H1 (cell line): Measurements from ENCODE around the gene DPP10. TPM values are rescaled to one million over a fixed set of nuclear protein-coding genes. Genes with fewer than 3 reads are reported as not detected.

Experiments used
- CTCF ChIA-PET: fragments of 300-600 bp; sonication (Branson Sonifier 250); formaldehyde crosslinking; loops from one replicate; lab custom pipeline; 2021; ENCODE audit not compliant: partially characterized antibody; lab: Charles Lee
- POLR2A ChIA-PET: fragments of 300-600 bp; sonication (Branson Sonifier 250); formaldehyde crosslinking; loops from one replicate; lab custom pipeline; 2021; ENCODE audit warnings: inconsistent platforms; ENCODE audit not compliant: partially characterized antibody; lab: Charles Lee
- DNase-seq, 2 experiments: peaks; one replicate each; pipeline versions ENCODE4 v3.0.0 to v3.0.0-alpha.2; 2010 to 2022; ENCODE audit warnings: low spot score in 2 of 2, low read depth in 1 of 2, mixed read lengths in 1 of 2
- FAIRE-seq: peaks from 2 replicates; lab custom pipeline; 2011; peaks lifted over from hg19 to GRCh38; lab: Jason Lieb, UNC
- H2AFZ ChIP-seq: 2 replicates; pipeline ENCODE4 v1.8.1; 2012; ENCODE audit warnings: low read length, inconsistent platforms
- H2AK5ac ChIP-seq: 2 replicates; pipeline ENCODE4 v1.6.1; 2013; ENCODE audit warnings: low read depth, low read length
- H2BK120ac ChIP-seq: replicated peaks from 2 replicates; pipeline ENCODE3; 2013; ENCODE audit warnings: low read depth, low read length, inconsistent platforms
- H2BK12ac ChIP-seq: 2 replicates; pipeline ENCODE4 v1.6.1; 2013; ENCODE audit warnings: low read depth, low read length
- H2BK15ac ChIP-seq: 2 replicates; pipeline ENCODE4 v1.6.1; 2013; ENCODE audit warnings: low read length
- H2BK20ac ChIP-seq: 2 replicates; pipeline ENCODE4 v1.6.1; 2013; ENCODE audit warnings: low read length
- H2BK5ac ChIP-seq: 2 replicates; pipeline ENCODE4 v1.6.1; 2013; ENCODE audit warnings: low read depth, low read length
- H3K14ac ChIP-seq: 2 replicates; pipeline ENCODE4 v1.6.1; 2013; ENCODE audit warnings: inconsistent platforms; ENCODE audit not compliant: insufficient read length
- H3K18ac ChIP-seq: 2 replicates; pipeline ENCODE4 v1.6.1; 2013; ENCODE audit warnings: low read length; ENCODE audit errors: extremely low read depth
- H3K23ac ChIP-seq: 2 replicates; pipeline ENCODE4 v1.6.1; 2013; ENCODE audit warnings: inconsistent platforms; ENCODE audit not compliant: insufficient read length
- H3K23me2 ChIP-seq: 2 replicates; pipeline ENCODE4 v1.6.1; 2013; ENCODE audit warnings: low read depth, low read length
- H3K27ac ChIP-seq: 2 replicates; pipeline ENCODE4 v1.6.1; 2011; ENCODE audit warnings: low read depth, low read length, inconsistent platforms
- H3K27me3 ChIP-seq, 4 experiments: replicated peaks in 1 of 4; 1 replicate in 1 of 4; 2 replicates in 3 of 4; pipeline versions ENCODE4 v1.6.1 to v1.8.1; 2011 to 2013; ENCODE audit warnings: low read length in 3 of 4, mild to moderate bottlenecking in 3 of 4, inconsistent platforms in 2 of 4, mixed read lengths in 2 of 4, moderate library complexity in 1 of 4; ENCODE audit not compliant: control insufficient read depth in 3 of 4, insufficient read depth in 3 of 4; ENCODE audit errors: extremely low read depth in 1 of 4
- H3K36me3 ChIP-seq, 4 experiments: 2 replicates each; pipeline versions ENCODE4 v1.6.1 to v1.8.1; 2011 to 2013; ENCODE audit warnings: mild to moderate bottlenecking in 4 of 4, low read length in 3 of 4, moderate library complexity in 2 of 4, control low read depth in 1 of 4, inconsistent platforms in 1 of 4; ENCODE audit not compliant: insufficient read depth in 4 of 4, control insufficient read depth in 2 of 4
- H3K4ac ChIP-seq: replicated peaks from 2 replicates; pipeline ENCODE3; 2013; ENCODE audit warnings: low read length, low read depth, mixed read lengths, inconsistent platforms; ENCODE audit not compliant: insufficient read length
- H3K4me1 ChIP-seq, 4 experiments: replicated peaks in 1 of 4; 1 replicate in 1 of 4; 2 replicates in 3 of 4; pipeline versions ENCODE4 v1.6.1 to v1.8.1; 2011 to 2013; ENCODE audit warnings: low read length in 3 of 4, inconsistent platforms in 2 of 4, mixed read lengths in 1 of 4; ENCODE audit not compliant: insufficient read depth in 4 of 4, control insufficient read depth in 3 of 4
- H3K4me2 ChIP-seq, 2 experiments: 2 replicates each; pipeline versions ENCODE4 v1.6.1 to v1.8.1; 2011 to 2013; ENCODE audit warnings: low read depth in 2 of 2, low read length in 2 of 2, control low read depth in 1 of 2, inconsistent platforms in 1 of 2, mild to moderate bottlenecking in 1 of 2; ENCODE audit not compliant: insufficient read depth in 1 of 2
- H3K4me3 ChIP-seq, 4 experiments: fragments of 200-600, 300-600 bp in 1 of 4; sonication (generic), shearing (Covaris generic), sonication (Bioruptor Twin) in 1 of 4; 2 replicates each; pipeline versions ENCODE4 v1.5.1 to v1.8.1; 2011 to 2016; ENCODE audit warnings: low read length in 4 of 4, low read depth in 3 of 4, control low read depth in 2 of 4, inconsistent platforms in 2 of 4, mild to moderate bottlenecking in 2 of 4, mixed read lengths in 1 of 4, moderate library complexity in 1 of 4; ENCODE audit not compliant: insufficient read depth in 2 of 4; ENCODE audit errors: extremely low read depth in 1 of 4
- H3K56ac ChIP-seq: replicated peaks from 2 replicates; pipeline ENCODE3; 2013; ENCODE audit warnings: low read depth, mild to moderate bottlenecking, mixed read lengths, low read length, inconsistent platforms; ENCODE audit not compliant: insufficient read length
- H3K79me1 ChIP-seq: 2 replicates; pipeline ENCODE4 v1.6.1; 2013; ENCODE audit warnings: low read depth, low read length, control low read depth
- H3K79me2 ChIP-seq, 2 experiments: 2 replicates each; pipeline versions ENCODE4 v1.6.1 to v1.8.1; 2012 to 2013; ENCODE audit warnings: low read length in 2 of 2, mild to moderate bottlenecking in 2 of 2, inconsistent platforms in 1 of 2; ENCODE audit not compliant: insufficient read depth in 2 of 2, control insufficient read depth in 1 of 2
- H3K9ac ChIP-seq, 4 experiments: replicated peaks in 1 of 4; 1 replicate in 1 of 4; 2 replicates in 3 of 4; pipeline versions ENCODE4 v1.6.1 to v1.8.1; 2011 to 2013; ENCODE audit warnings: low read depth in 3 of 4, low read length in 3 of 4, control low read depth in 2 of 4, mild to moderate bottlenecking in 2 of 4, moderate library complexity in 2 of 4, inconsistent platforms in 1 of 4; ENCODE audit errors: extremely low read depth in 1 of 4
- H3K9me3 ChIP-seq, 2 experiments: 2 replicates each; pipeline versions ENCODE4 v1.6.1 to v1.8.1; 2012 to 2013; ENCODE audit warnings: mild to moderate bottlenecking in 2 of 2, moderate library complexity in 2 of 2, control low read depth in 1 of 2, inconsistent platforms in 1 of 2, low read depth in 1 of 2, low read length in 1 of 2, mixed read lengths in 1 of 2; ENCODE audit not compliant: insufficient read depth in 2 of 2
- H4K20me1 ChIP-seq, 2 experiments: replicated peaks in 1 of 2; 2 replicates each; pipeline versions ENCODE3 to v1.8.1; 2011 to 2013; ENCODE audit warnings: inconsistent platforms in 2 of 2, low read length in 2 of 2, mild to moderate bottlenecking in 1 of 2; ENCODE audit not compliant: insufficient read depth in 2 of 2, control insufficient read depth in 1 of 2
- H4K5ac ChIP-seq: 2 replicates; pipeline ENCODE4 v1.6.1; 2013; ENCODE audit warnings: low read length, low read depth, mixed read lengths, inconsistent platforms; ENCODE audit not compliant: insufficient read length
- H4K8ac ChIP-seq: 2 replicates; pipeline ENCODE4 v1.8.0; 2013; ENCODE audit warnings: mild to moderate bottlenecking, moderate library complexity, low read length, inconsistent platforms; ENCODE audit not compliant: insufficient read depth; ENCODE audit errors: extremely low read depth
- H4K91ac ChIP-seq: replicated peaks from 2 replicates; pipeline ENCODE3; 2013; ENCODE audit warnings: low read length, mixed read lengths, inconsistent platforms; ENCODE audit not compliant: insufficient read length
- ATF2 ChIP-seq: IDR thresholded peaks from 2 replicates; pipeline ENCODE4 v1.6.1; 2012; ENCODE audit warnings: low read length, inconsistent platforms
- CBX8 ChIP-seq: fragments of 300-800, 300-1000 bp; sonication (generic); IDR thresholded peaks from 2 replicates; pipeline ENCODE4 v1.7.1; 2016; ENCODE audit warnings: low read depth, low read length, borderline replicate concordance
- EP300 ChIP-seq, 2 experiments: IDR thresholded peaks; 1 replicate in 1 of 2; 2 replicates in 1 of 2; pipeline ENCODE4 v1.6.1; 2011 to 2012; ENCODE audit warnings: low read depth in 2 of 2, low read length in 2 of 2, mild to moderate bottlenecking in 2 of 2, borderline replicate concordance in 1 of 2, inconsistent platforms in 1 of 2, moderate library complexity in 1 of 2
- GABPA ChIP-seq: IDR thresholded peaks from 2 replicates; pipeline ENCODE4 v1.6.1; 2011; ENCODE audit warnings: mild to moderate bottlenecking, low read length, moderate library complexity, borderline replicate concordance; ENCODE audit not compliant: insufficient read depth
- RFX5 ChIP-seq: IDR thresholded peaks from 2 replicates; pipeline ENCODE4 v1.6.1; 2011; ENCODE audit warnings: low read depth, low read length, improper control_type of control experiment, borderline replicate concordance
- SP2 ChIP-seq: IDR thresholded peaks from 2 replicates; pipeline ENCODE4 v1.6.1; 2012; ENCODE audit warnings: mild to moderate bottlenecking, low read length, inconsistent platforms
- WGBS, 2 experiments: shearing (Covaris generic) in 1 of 2; methylation state at CpG; one replicate each; pipeline versions ENCODE4 v1.1.6 to v1.1.7; 2013 to 2015; ENCODE audit warnings: low lambda C conversion rate in 2 of 2, mixed read lengths in 2 of 2, inconsistent platforms in 1 of 2, low coverage in 1 of 2, missing lambda C conversion rate in 1 of 2; ENCODE audit not compliant: insufficient replicate concordance in 2 of 2, insufficient coverage in 1 of 2, insufficient read length in 1 of 2; ENCODE audit errors: extremely low coverage in 1 of 2, missing lambda C conversion rate in 1 of 2; 5-methylcytosine and 5-hydroxymethylcytosine counted together
- polyA plus RNA-seq, 7 experiments: library from polyadenylated mRNA; depleted of rRNA in 3 of 7; stranded (reverse) in 5 of 7; unstranded in 2 of 7; fragments of >200 nt in 5 of 7; fragments of 200-250 nt in 2 of 7; gene quantifications; 1 replicate in 5 of 7; 2 replicates in 1 of 7; 4 replicates in 1 of 7; pipeline versions ENCODE4 v1.2.1 to v1.2.3, GENCODE V29; 2011 to 2013; ENCODE audit warnings: missing spikeins in 2 of 7, mixed read lengths in 2 of 7
- total RNA-seq: library from RNA; stranded (reverse); fragmentation: NEBNext Ultra II Directional; extraction: Animal tissue kit (Norgen Biotek cat#: 25700); gene quantifications from 2 replicates; pipeline ENCODE4 v1.2.1, GENCODE V29; 2021

The DPP10 gene
- total and polyA plus RNA-seq, 2 of the 8 experiments (the other 6 are each of a cell fraction or from before 2014, with no cell fraction given), result 3.3 to 7.2 TPM

GRCh38 chr2:115285416-115285815, 843.0 kb downstream of the DPP10 start:
- TF ChIP-seq CBX8, result no peak
- no peak for TF ChIP-seq RFX5
- no peak for TF ChIP-seq GABPA
- no peak for TF ChIP-seq EP300 (IDR thresholded peaks at IDR 0.05; ENCODE audit: borderline replicate concordance in 1 of 2, low read depth in 2 of 2, low read length in 2 of 2)
- no peak for TF ChIP-seq ATF2
- no peak for TF ChIP-seq SP2
- Histone ChIP-seq H2AK5ac (no peak overlapping the region), H4K20me1 (no peaks in the 10 kb centered on the region), H3K9me3 (no peaks in the 10 kb centered on the region), H3K14ac (no peak overlapping the region), H3K4me1 (peaks cover 0 to 2% (median 0%) of the 10 kb centered on the region in 4 experiments; a peak in 1 of 7 replicates), H3K79me1 (no peaks in the 10 kb centered on the region), H3K18ac (no peak overlapping the region), H2BK5ac (no peak overlapping the region), H2BK15ac (no peak overlapping the region), H3K4ac (no peak overlapping the region), H3K36me3 (no peaks in the 10 kb centered on the region), H3K56ac (no peak overlapping the region), H4K5ac (no peak overlapping the region), H3K27ac (no peak overlapping the region), H3K79me2 (no peaks in the 10 kb centered on the region), H4K8ac (no peak overlapping the region), H2BK120ac (no peak overlapping the region), H3K23ac (no peak overlapping the region), H4K91ac (no peak overlapping the region), H3K27me3 (no peaks in the 10 kb centered on the region), H3K4me3 (no peak overlapping the region), H3K4me2 (no peak overlapping the region), H2AFZ (no peak overlapping the region), H3K9ac (no peak overlapping the region), H2BK12ac (no peak overlapping the region), H3K23me2 (no peaks in the 10 kb centered on the region), H2BK20ac (no peak overlapping the region)
- ChIA-PET CTCF (interaction anchor here (1.2 to 1.3 kb wide), 2 partner anchors 11 to 49 kb away, joined by 4 read pairs; no protein-coding TSS in a partner anchor), POLR2A (interaction anchor here (0.7 kb wide), 1 partner anchor 56 kb away, joined by 3 read pairs; no protein-coding TSS in a partner anchor)
- 75% methylated on average over 3 of the region's 3 CpGs; no CpG with 5 or more reads in 1 of the 2 experiments for WGBS, 2 experiments
- no peak for FAIRE-seq
- no peak for DNase-seq
